Stomach (tissue), 9 donors: ENCODE results near the gene RTKN2. TPM values are rescaled to one million over a fixed set of nuclear protein-coding genes. Genes with fewer than 3 reads are reported as not detected.

Experiments used
- DNase-seq, 2 donors: peaks; one replicate each; pipeline versions ENCODE4 v3.0.0 to v3.0.0-alpha.2; 2013 to 2019
- H3K27ac ChIP-seq, 5 donors: fragments of 200-600 bp in 4 of 5; sonication (generic) in 4 of 5; one replicate each; pipeline ENCODE4 v1.5.1; 2013 to 2019; ENCODE audit warnings: mild to moderate bottlenecking in 1 of 5, moderate library complexity in 1 of 5
- H3K27me3 ChIP-seq, 3 donors: fragments of 200-600 bp; sonication (generic); one replicate each; pipeline ENCODE4 v1.5.1; 2017 to 2019; ENCODE audit warnings: mixed run types in 1 of 3
- H3K36me3 ChIP-seq, 4 donors: fragments of 200-600 bp; sonication (generic); 1 replicate in 3 of 4; 2 replicates in 1 of 4; pipeline ENCODE4 v1.5.1; 2016 to 2019
- H3K4me1 ChIP-seq, 4 donors: fragments of 200-600 bp; sonication (generic); one replicate each; pipeline ENCODE4 v1.5.1; 2016 to 2019
- H3K4me3 ChIP-seq, 4 donors: fragments of 200-600 bp; sonication (generic) in 3 of 4; one replicate each; pipeline ENCODE4 v1.5.1; 2016 to 2019; ENCODE audit warnings: mild to moderate bottlenecking in 1 of 4
- H3K9me3 ChIP-seq, 4 donors: fragments of 200-600 bp; sonication (generic); one replicate each; pipeline ENCODE4 v1.5.1; 2016 to 2019
- CTCF ChIP-seq, 7 experiments: fragments of 450-650 bp in 4 of 7; fragments of 200-600 bp in 3 of 7; sonication (generic) in 3 of 7; IDR thresholded peaks; one replicate each; pipeline ENCODE4 v1.5.1; 2016 to 2019; ENCODE audit warnings: antibody characterized with exemption in 7 of 7, control low read depth in 2 of 7, mild to moderate bottlenecking in 1 of 7
- EP300 ChIP-seq: sonication (generic); formaldehyde crosslinking; IDR thresholded peaks from one replicate; pipeline ENCODE4 v1.6.1; 2017; ENCODE audit warnings: antibody characterized with exemption
- POLR2A ChIP-seq, 4 donors: fragments of 450-650 bp; IDR thresholded peaks; one replicate each; pipeline ENCODE4 v1.6.1; 2016; ENCODE audit warnings: antibody characterized with exemption in 4 of 4, control low read depth in 2 of 4, mild to moderate bottlenecking in 1 of 4, moderate library complexity in 1 of 4
- POLR2AphosphoS5 ChIP-seq, 3 donors: sonication (generic); formaldehyde crosslinking; IDR thresholded peaks; one replicate each; pipeline ENCODE4 v1.6.1; 2016; ENCODE audit warnings: antibody characterized with exemption in 3 of 3
- WGBS, 5 donors: extraction: QIAGEN DNeasy Blood & Tissue Kit in 3 of 5; methylation state at CpG; one replicate each; pipeline versions ENCODE4 v1.1.5 to v1.1.7; 2013 to 2018; 5-methylcytosine and 5-hydroxymethylcytosine counted together
- intact Hi-C: fragments of 100-400 bp; cut with DNase I; formaldehyde crosslinking; loops from one replicate; pipeline ENCODE4 v1.15.1; 2023; ENCODE audit warnings: low total_unique reads
- polyA plus RNA-seq, 3 donors: library from polyadenylated mRNA; stranded (reverse); fragments of 200-250 nt; gene quantifications; one replicate each; pipeline ENCODE4 v1.2.3, GENCODE V29; 2013
- total RNA-seq, 5 donors: library from RNA; depleted of rRNA; stranded (reverse); fragments of >200 nt; gene quantifications; one replicate each; pipeline versions ENCODE4 v1.1.0 to v1.2.3, GENCODE V29; 2014 to 2016
- donor health status: healthy with polysubstance abuse.
- donor health status: Bipolar disorder and iron deficiency.
- donor health status: healthy.

The RTKN2 gene
- total and polyA plus RNA-seq, 8 donors, result 0.15 to 8.4 (median 1.8) TPM; not detected in 2

- no peak overlapping the region for H3K4me3 ChIP-seq
- no peaks in the 10 kb centered on the region for H3K4me1 ChIP-seq
- H3K36me3 ChIP-seq, result no peaks in the 10 kb centered on the region
- WGBS, 5 donors, result 39 to 64% (median 49%) methylated on average over 3 to 4 of the region's 4 CpGs
- no peak overlapping the region for H3K27ac ChIP-seq
- TF ChIP-seq POLR2A (IDR thresholded peaks at IDR 0.05) (no peak), POLR2AphosphoS5 (IDR thresholded peaks at IDR 0.05) (no peak), EP300 (no peak), CTCF (IDR thresholded peaks at IDR 0.05) (no peak)
- DNase-seq, result no peak
- intact Hi-C loops, result no loop called here
- peaks cover 0 to 3% (median 0%) of the 10 kb centered on the region in 3 donors for H3K27me3 ChIP-seq
- H3K9me3 ChIP-seq, result no peaks in the 10 kb centered on the region
These were observed 39.0 kb upstream of the RTKN2 start for GRCh38 chr10:62307635-62308034.

- Histone ChIP-seq H3K4me3 (no peak overlapping the region), H3K27ac (no peak overlapping the region), H3K27me3 (peaks cover 0 to 3% (median 0%) of the 10 kb centered on the region in 3 donors), H3K36me3 (no peaks in the 10 kb centered on the region), H3K9me3 (no peaks in the 10 kb centered on the region), H3K4me1 (no peaks in the 10 kb centered on the region)
- peak in 1 of 2 donors; percentile 8 for DNase-seq
- TF ChIP-seq POLR2A (IDR thresholded peaks at IDR 0.05), result no peak
- TF ChIP-seq POLR2AphosphoS5 (IDR thresholded peaks at IDR 0.05), result no peak
- TF ChIP-seq CTCF (IDR thresholded peaks at IDR 0.05), result no peak
- no peak for TF ChIP-seq EP300
- intact Hi-C loops, result no loop called here
- WGBS, 5 donors, result 52 to 77% (median 68%) methylated on average over 7 to 9 of the region's 9 CpGs
These were observed 38.0 kb upstream of the RTKN2 start for GRCh38 chr10:62306663-62307062.

DNA sequence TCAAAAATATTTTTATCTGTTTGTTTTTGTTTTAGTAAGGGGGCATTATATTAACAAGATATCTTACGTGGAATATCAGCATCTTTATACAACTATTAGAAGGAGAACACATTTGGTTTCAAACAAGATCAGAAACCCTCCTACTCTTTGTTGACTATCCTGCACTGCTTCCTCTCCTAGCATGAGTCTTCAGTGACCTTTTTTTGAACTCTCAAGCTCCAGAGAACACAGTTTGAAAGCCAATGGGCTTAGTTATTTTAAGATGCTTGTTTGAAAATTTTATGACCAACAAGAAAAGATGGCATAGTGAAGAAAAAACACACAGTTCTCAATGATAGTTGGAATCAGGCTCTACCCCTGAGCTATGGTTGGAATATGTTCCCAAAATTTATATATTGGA is 37.2 kb upstream of the RTKN2 start:
- no peak for TF ChIP-seq CTCF (IDR thresholded peaks at IDR 0.05)
- TF ChIP-seq POLR2A (IDR thresholded peaks at IDR 0.05), result no peak
- TF ChIP-seq POLR2AphosphoS5 (IDR thresholded peaks at IDR 0.05), result no peak
- no peak for TF ChIP-seq EP300
- no peak overlapping the region for H3K27ac ChIP-seq
- H3K36me3 ChIP-seq, result no peaks in the 10 kb centered on the region
- intact Hi-C loops, result no loop called here
- no peaks in the 10 kb centered on the region for H3K9me3 ChIP-seq
- H3K4me1 ChIP-seq, result no peaks in the 10 kb centered on the region
- WGBS, 5 donors, result 51 to 74% (median 63%) methylated on average over 1 of the region's 1 CpG
- DNase-seq, result no peak
- peaks cover 0 to 3% (median 0%) of the 10 kb centered on the region in 3 donors for H3K27me3 ChIP-seq
- H3K4me3 ChIP-seq, result no peak overlapping the region

DNA sequence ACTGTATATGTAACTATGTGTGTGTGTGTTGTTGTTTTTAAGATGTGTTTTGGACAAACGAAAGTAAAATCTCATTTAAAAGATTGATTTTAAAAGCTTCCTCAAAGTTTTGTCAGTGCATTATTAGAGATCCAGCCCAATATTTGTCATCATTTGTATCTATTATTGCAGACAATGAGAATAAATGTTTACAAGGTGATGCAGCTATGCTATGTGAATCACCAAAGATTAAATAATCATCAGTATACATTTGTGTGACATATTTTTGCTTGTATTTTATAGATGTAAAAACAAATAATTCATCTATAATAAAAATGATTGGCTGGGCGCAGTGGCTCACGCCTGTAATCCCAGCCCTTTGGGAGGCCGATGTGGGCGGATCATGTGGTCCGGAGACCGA is 35.3 kb upstream of the RTKN2 start:
- Histone ChIP-seq H3K4me3 (no peak overlapping the region), H3K9me3 (no peaks in the 10 kb centered on the region), H3K27me3 (peaks cover 0 to 3% (median 0%) of the 10 kb centered on the region in 3 donors), H3K4me1 (no peaks in the 10 kb centered on the region), H3K27ac (no peak overlapping the region), H3K36me3 (no peaks in the 10 kb centered on the region)
- intact Hi-C loops, result no loop called here
- TF ChIP-seq EP300 (no peak), POLR2AphosphoS5 (IDR thresholded peaks at IDR 0.05) (no peak), POLR2A (IDR thresholded peaks at IDR 0.05) (no peak), CTCF (IDR thresholded peaks at IDR 0.05) (no peak)
- WGBS, 5 donors, result 88 to 96% (median 95%) methylated on average over 7 of the region's 7 CpGs
- DNase-seq, result no peak
